ENCODE results near the gene PIP4K2C.
"Not testable (repeated sequence)": the region's sequence is repeated elsewhere in the genome, so short reads cannot be mapped to it uniquely, and the experiment has no call there.

PIP4K2C gene

GRCh38 chr12:57564178-57564740, 26.7 kb upstream of the PIP4K2C start:
- no peaks in the 10 kb centered on the region for H3K9me3 Mint-ChIP-seq
- H3K27me3 Mint-ChIP-seq (ENCODE audit: low read depth) = peaks cover 39% of the 10 kb centered on the region
- H3K36me3 Mint-ChIP-seq (ENCODE audit: low read depth) = no peaks in the 10 kb centered on the region
- H3K4me3 Mint-ChIP-seq = no peak overlapping the region
- H3K27ac Mint-ChIP-seq = no peak overlapping the region
- H3K4me1 Mint-ChIP-seq = no peaks in the 10 kb centered on the region
- TF ChIP-seq CTCF (IDR thresholded peaks at IDR 0.05; ENCODE audit: unreplicated experiment in 3 of 3) = no peak

GRCh38 chr12:57568838-57569237, 22.2 kb upstream of the PIP4K2C start:
- no peak for TF ChIP-seq CTCF (IDR thresholded peaks at IDR 0.05; ENCODE audit: unreplicated experiment in 3 of 3)

GRCh38 chr12:57569858-57570257, 21.1 kb upstream of the PIP4K2C start:
- Mint-ChIP-seq H3K36me3 (ENCODE audit: low read depth) (no peaks in the 10 kb centered on the region), H3K27ac (no peak overlapping the region), H3K4me1 (no peaks in the 10 kb centered on the region), H3K4me3 (no peak overlapping the region), H3K9me3 (no peaks in the 10 kb centered on the region), H3K27me3 (ENCODE audit: low read depth) (peaks cover 36% of the 10 kb centered on the region)
- TF ChIP-seq CTCF (IDR thresholded peaks at IDR 0.05; ENCODE audit: unreplicated experiment in 3 of 3) = no peak

More at GRCh38 chr12:57568838-57569237, 22.2 kb upstream of the PIP4K2C start:
- no peak overlapping the region for H3K27ac Mint-ChIP-seq
- no peaks in the 10 kb centered on the region for H3K36me3 Mint-ChIP-seq (ENCODE audit: low read depth)
- peaks cover 40% of the 10 kb centered on the region for H3K27me3 Mint-ChIP-seq (ENCODE audit: low read depth)
- no peak overlapping the region for H3K4me3 Mint-ChIP-seq
- H3K4me1 Mint-ChIP-seq = no peaks in the 10 kb centered on the region
- no peaks in the 10 kb centered on the region for H3K9me3 Mint-ChIP-seq

- not testable (repeated sequence) for H3K9me3 Mint-ChIP-seq; H3K27ac Mint-ChIP-seq; H3K4me3 Mint-ChIP-seq; H3K36me3 Mint-ChIP-seq (ENCODE audit: low read depth); H3K4me1 Mint-ChIP-seq
- peaks cover 38% of the 10 kb centered on the region for H3K27me3 Mint-ChIP-seq (ENCODE audit: low read depth)
Observed at GRCh38 chr12:57570438-57570837, 20.6 kb upstream of the PIP4K2C start.

- Mint-ChIP-seq H3K27ac (no peak overlapping the region), H3K36me3 (ENCODE audit: low read depth) (no peaks in the 10 kb centered on the region), H3K4me3 (no peak overlapping the region), H3K4me1 (no peaks in the 10 kb centered on the region), H3K27me3 (ENCODE audit: low read depth) (peaks cover 49% of the 10 kb centered on the region), H3K9me3 (no peaks in the 10 kb centered on the region)
- no peak for TF ChIP-seq CTCF (IDR thresholded peaks at IDR 0.05; ENCODE audit: unreplicated experiment in 3 of 3)
Observed at GRCh38 chr12:57571926-57572762, 18.8 kb upstream of the PIP4K2C start.

GRCh38 chr12:57574795-57575194, 16.2 kb upstream of the PIP4K2C start:
- peaks cover 43% of the 10 kb centered on the region for H3K27me3 Mint-ChIP-seq (ENCODE audit: low read depth)
- no peaks in the 10 kb centered on the region for H3K4me1 Mint-ChIP-seq
- no peaks in the 10 kb centered on the region for H3K9me3 Mint-ChIP-seq
- H3K27ac Mint-ChIP-seq = no peak overlapping the region
- no peak overlapping the region for H3K4me3 Mint-ChIP-seq
- no peak for TF ChIP-seq CTCF (IDR thresholded peaks at IDR 0.05; ENCODE audit: unreplicated experiment in 3 of 3)
- H3K36me3 Mint-ChIP-seq (ENCODE audit: low read depth) = no peaks in the 10 kb centered on the region

All from nephron (organoid).